ENCODE results near the gene RASA2. TPM values are rescaled to one million over a fixed set of nuclear protein-coding genes. Genes with fewer than 3 reads are reported as not detected.

RASA2 gene
- total and polyA plus RNA-seq, 9 of the 15 experiments (the other 6 are each of a cell fraction or from before 2014, with no cell fraction given): 2.0 to 12.8 (median 9.5) TPM

- H3K79me2 ChIP-seq (ENCODE audit: control insufficient read depth, insufficient read depth, low read length): peaks cover 67% of the 10 kb centered on the region
- H3K4me3 ChIP-seq: no peak overlapping the region
- H3K27me3 ChIP-seq (ENCODE audit: control insufficient read depth in 2 of 2, insufficient read depth in 2 of 2, low read length in 2 of 2): no peaks in the 10 kb centered on the region
- no peak overlapping the region for H3K4me2 ChIP-seq (ENCODE audit: insufficient read depth, low read length)
- BruUV-seq (replicated peaks): no TSS peak
- TF ChIP-seq POLR2AphosphoS2 (IDR thresholded peaks at IDR 0.05; ENCODE audit: low read length) (no peak), CBX2 (IDR thresholded peaks at IDR 0.05; ENCODE audit: insufficient read depth, low read length, poor library complexity, severe bottlenecking) (no peak), PBX2 (CRISPR knock-in tag; IDR thresholded peaks at IDR 0.05; ENCODE audit: low read depth) (no peak), PBX2 (tag; conservative IDR thresholded peaks at IDR 0.05; ENCODE audit: low read depth) (peak; percentile 64), CBFA2T3 (IDR thresholded peaks at IDR 0.05) (peak; percentile 19; the same call in 1 of the 2 replicates), MEIS2 (IDR thresholded peaks at IDR 0.05; ENCODE audit: partially characterized antibody) (peak; percentile 85)
- TF ChIP-seq, protein P1, sequence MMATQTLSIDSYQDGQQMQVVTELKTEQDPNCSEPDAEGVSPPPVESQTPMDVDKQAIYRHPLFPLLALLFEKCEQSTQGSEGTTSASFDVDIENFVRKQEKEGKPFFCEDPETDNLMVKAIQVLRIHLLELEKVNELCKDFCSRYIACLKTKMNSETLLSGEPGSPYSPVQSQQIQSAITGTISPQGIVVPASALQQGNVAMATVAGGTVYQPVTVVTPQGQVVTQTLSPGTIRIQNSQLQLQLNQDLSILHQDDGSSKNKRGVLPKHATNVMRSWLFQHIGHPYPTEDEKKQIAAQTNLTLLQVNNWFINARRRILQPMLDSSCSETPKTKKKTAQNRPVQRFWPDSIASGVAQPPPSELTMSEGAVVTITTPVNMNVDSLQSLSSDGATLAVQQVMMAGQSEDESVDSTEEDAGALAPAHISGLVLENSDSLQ (IDR thresholded peaks at IDR 0.05): peak; percentile 61; the same call in 1 of the 2 replicates
- TF ChIP-seq, protein P2, sequence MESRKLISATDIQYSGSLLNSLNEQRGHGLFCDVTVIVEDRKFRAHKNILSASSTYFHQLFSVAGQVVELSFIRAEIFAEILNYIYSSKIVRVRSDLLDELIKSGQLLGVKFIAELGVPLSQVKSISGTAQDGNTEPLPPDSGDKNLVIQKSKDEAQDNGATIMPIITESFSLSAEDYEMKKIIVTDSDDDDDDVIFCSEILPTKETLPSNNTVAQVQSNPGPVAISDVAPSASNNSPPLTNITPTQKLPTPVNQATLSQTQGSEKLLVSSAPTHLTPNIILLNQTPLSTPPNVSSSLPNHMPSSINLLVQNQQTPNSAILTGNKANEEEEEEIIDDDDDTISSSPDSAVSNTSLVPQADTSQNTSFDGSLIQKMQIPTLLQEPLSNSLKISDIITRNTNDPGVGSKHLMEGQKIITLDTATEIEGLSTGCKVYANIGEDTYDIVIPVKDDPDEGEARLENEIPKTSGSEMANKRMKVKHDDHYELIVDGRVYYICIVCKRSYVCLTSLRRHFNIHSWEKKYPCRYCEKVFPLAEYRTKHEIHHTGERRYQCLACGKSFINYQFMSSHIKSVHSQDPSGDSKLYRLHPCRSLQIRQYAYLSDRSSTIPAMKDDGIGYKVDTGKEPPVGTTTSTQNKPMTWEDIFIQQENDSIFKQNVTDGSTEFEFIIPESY (CRISPR knock-in tag; IDR thresholded peaks at IDR 0.05): no peak
- no peak for ATAC-seq
- no peaks in the 10 kb centered on the region for H3K9me3 ChIP-seq (replicated peaks; ENCODE audit: control insufficient read depth, insufficient read depth, low read depth, low read length)
- no peaks in the 10 kb centered on the region for H3K9me1 ChIP-seq (ENCODE audit: control insufficient read depth, insufficient read depth, low read length)
- DNase-seq (ENCODE audit: extremely low read depth in 1 of 4, low spot score in 3 of 4): no peak
- peaks cover 4 to 16% of the 10 kb centered on the region in 2 experiments; a peak in 4 of 5 replicates for H3K4me1 ChIP-seq (replicated peaks in 1 of 2; ENCODE audit: control insufficient read depth in 2 of 2, insufficient read depth in 2 of 2, low read length in 2 of 2)
- intact Hi-C loops (cut with micrococcal nuclease): no loop called here
- ChIA-PET POLR2A (interaction anchor here (0.8 kb wide), 1 partner anchor 9 kb away, joined by 4 read pairs; no protein-coding TSS in a partner anchor), CTCF (ENCODE audit: low intra/inter-chr PET ratio) (no interaction called here)
- H4K20me1 ChIP-seq (replicated peaks; ENCODE audit: control insufficient read depth, insufficient read depth, low read length): no peaks in the 10 kb centered on the region
- in situ Hi-C loops (cut with MboI): no loop called here
- H2AFZ ChIP-seq (ENCODE audit: low read depth, low read length): no peak overlapping the region
- H3K9ac ChIP-seq (ENCODE audit: insufficient read depth in 1 of 2, low read depth in 2 of 2, low read length in 2 of 2): no peak overlapping the region
- no peak overlapping the region for H3K27ac ChIP-seq (ENCODE audit: extremely low read depth, low read depth, low read length)
- no peak for FAIRE-seq
- no peaks in the 10 kb centered on the region; the same call in 2 of the 3 replicates for H3K36me3 ChIP-seq (ENCODE audit: control insufficient read depth, insufficient read depth, low read length)
- 49% methylated on average over 3 of the region's 3 CpGs for WGBS (ENCODE audit: insufficient coverage, low coverage, missing lambda C conversion rate)
Measured at GRCh38 chr3:141506071-141506470, 19.2 kb downstream of the RASA2 start.

Data from K562 (cell line).